ENCODE measurements around the gene PDAP1. TPM values are rescaled to one million over a fixed set of nuclear protein-coding genes. Genes with fewer than 3 reads are reported as not detected.
A peak's percentile ranks its signal among the peaks of the same experiment; 100 is the strongest.

The PDAP1 gene
- total and polyA plus RNA-seq, 2 of the 13 experiments (the other 11 are each of a cell fraction or from before 2014, with no cell fraction given) = 13.0 to 100 TPM

DNA sequence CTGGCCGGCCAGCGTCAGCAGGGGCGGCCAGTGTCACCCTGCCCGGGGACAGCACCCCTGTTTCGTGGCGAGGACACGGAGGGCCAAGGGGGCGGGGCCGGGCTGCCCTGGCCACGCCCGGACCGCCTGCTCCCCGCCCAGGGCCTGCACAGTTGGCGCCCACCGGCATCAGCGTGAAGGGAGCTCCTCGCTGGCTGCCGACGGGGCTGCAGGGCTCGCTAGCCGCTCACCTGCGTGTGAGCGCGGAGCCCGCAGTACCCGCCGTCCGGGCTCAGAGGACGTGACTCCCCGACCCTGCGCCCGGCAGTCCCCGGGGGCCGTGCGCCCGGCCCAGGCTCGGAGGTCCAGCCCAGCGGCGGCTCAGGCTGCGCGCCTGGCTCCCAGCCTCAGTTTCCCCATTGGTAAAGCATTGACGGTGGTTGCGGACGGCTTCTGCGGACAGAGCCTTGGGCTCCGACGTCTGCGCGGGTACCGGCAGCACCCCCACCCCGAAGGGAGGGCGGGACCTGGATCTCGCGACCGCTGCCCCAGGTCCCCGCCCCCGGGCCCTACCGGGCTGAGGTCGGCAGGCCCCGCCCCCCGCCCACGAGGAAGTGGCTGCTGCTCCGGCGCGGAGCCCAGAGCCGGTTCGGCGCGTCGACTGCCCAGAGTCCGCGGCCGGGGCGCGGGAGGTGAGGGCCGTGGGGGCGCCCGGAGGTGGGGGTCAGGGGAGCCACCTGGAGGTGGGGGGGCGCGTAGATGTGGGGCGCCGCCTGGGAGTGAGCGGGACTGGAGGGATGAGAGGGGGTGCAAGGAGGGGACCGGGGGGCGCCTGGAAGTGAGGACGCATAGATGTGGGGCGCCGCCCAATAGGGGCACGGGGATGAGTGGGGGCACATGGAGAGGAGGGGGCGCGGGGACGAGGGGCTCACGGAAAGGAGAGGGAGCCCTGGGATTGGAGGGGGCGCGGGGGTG, 34.0 kb downstream of the PDAP1 start, which contains the start of gene ARPC1B (continued):
- TF ChIP-seq ZNF414 (CRISPR knock-in tag; IDR thresholded peaks at IDR 0.05) = no peak
- TF ChIP-seq, protein P1, sequence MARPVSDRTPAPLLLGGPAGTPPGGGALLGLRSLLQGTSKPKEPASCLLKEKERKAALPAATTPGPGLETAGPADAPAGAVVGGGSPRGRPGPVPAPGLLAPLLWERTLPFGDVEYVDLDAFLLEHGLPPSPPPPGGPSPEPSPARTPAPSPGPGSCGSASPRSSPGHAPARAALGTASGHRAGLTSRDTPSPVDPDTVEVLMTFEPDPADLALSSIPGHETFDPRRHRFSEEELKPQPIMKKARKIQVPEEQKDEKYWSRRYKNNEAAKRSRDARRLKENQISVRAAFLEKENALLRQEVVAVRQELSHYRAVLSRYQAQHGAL (CRISPR knock-in tag; IDR thresholded peaks at IDR 0.05; ENCODE audit: not compliant biosample characterization) = no peak
- no peak for TF ChIP-seq ZNF597 (CRISPR knock-in tag; IDR thresholded peaks at IDR 0.05)
- TF ChIP-seq HNRNPUL1 (IDR thresholded peaks at IDR 0.05; ENCODE audit: low read depth, low read length) = no peak
- peak; percentile 69 for TF ChIP-seq AGO2 (optimal IDR thresholded peaks at IDR 0.05; ENCODE audit: low read depth, low read length)
- TF ChIP-seq ZNF20 (CRISPR knock-in tag; IDR thresholded peaks at IDR 0.05) = no peak
- TF ChIP-seq ZNF230 (CRISPR knock-in tag; IDR thresholded peaks at IDR 0.05) = no peak
- TF ChIP-seq ARNT2 (CRISPR knock-in tag; IDR thresholded peaks at IDR 0.05; ENCODE audit: low read depth) = peak; percentile 80; the same call in 1 of the 2 replicates
- TF ChIP-seq CEBPZ (IDR thresholded peaks at IDR 0.05; ENCODE audit: low read length) = no peak
- peak; percentile 51; the same call in 1 of the 2 replicates for TF ChIP-seq PATZ1 (CRISPR knock-in tag; IDR thresholded peaks at IDR 0.05)
- TF ChIP-seq SIN3A (IDR thresholded peaks at IDR 0.05; ENCODE audit: borderline replicate concordance, low read depth, low read length) = peak; percentile 19; the same call in 1 of the 2 replicates
- TF ChIP-seq RARG (CRISPR knock-in tag; IDR thresholded peaks at IDR 0.05; ENCODE audit: low read depth) = no peak
- no peak for TF ChIP-seq CCAR2 (optimal IDR thresholded peaks at IDR 0.05; ENCODE audit: low read depth, low read length)
- peak; percentile 60; the same call in 1 of the 2 replicates for TF ChIP-seq CENPT (CRISPR knock-in tag; IDR thresholded peaks at IDR 0.05; ENCODE audit: low read depth)
- peak; percentile 68 for TF ChIP-seq TBX2 (CRISPR knock-in tag; IDR thresholded peaks at IDR 0.05; ENCODE audit: borderline replicate concordance)
- no peak for TF ChIP-seq ZHX1 (CRISPR knock-in tag; IDR thresholded peaks at IDR 0.05; ENCODE audit: low read depth)
